ENCODE measurements around the gene NDUFS6. TPM values are rescaled to one million over a fixed set of nuclear protein-coding genes. Genes with fewer than 3 reads are reported as not detected.
"Not testable (repeated sequence)": the region's sequence is repeated elsewhere in the genome, so short reads cannot be mapped to it uniquely, and the experiment has no call there.

NDUFS6 gene
- total RNA-seq, 1 donor from 2014 or later, result 22.5 TPM

DNA sequence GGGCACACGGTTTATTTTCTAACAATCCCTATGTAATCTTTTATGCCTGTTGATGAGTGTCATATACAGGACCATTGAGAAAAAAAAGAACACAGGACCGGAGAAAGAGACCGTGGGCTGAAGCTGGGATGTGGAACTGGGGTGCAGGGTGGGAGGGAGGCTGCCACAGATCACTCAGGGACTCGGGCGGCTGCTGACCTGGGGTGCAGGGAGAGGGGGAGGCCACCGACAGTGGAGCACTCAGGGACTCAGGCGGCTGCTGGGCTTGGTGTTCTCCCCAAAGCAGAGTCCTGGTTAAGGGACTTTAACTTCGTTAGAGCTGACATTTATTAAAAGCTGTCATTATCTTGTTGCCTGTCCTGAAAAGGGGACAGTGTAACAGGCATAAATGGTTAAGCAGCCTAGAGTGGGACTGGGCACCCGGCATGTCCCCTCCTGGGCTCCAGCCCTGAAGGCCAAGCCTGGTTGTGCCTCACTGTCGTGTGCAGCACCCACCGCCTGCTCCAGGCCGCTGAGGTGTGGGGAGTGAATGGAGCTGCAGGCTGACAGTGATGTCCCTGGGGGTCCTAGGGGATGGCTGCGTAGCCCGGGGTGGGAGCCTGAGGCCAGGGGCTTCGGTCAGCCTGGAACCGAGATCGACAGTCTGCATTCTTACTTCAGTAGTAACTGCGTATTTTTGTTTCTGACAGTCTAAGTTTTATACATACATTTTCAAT, 14.0 kb downstream of the NDUFS6 start:
- Mint-ChIP-seq H3K9me3 (no peaks in the 10 kb centered on the region), H3K27me3 (no peaks in the 10 kb centered on the region), H3K4me1 (peaks cover 5% of the 10 kb centered on the region), H3K27ac (no peak overlapping the region), H3K4me3 (no peak overlapping the region), H3K36me3 (ENCODE audit: low read depth) (peaks cover 94% of the 10 kb centered on the region)
- intact Hi-C loops (cut with micrococcal nuclease), result no loop called here
- POLR2A ChIA-PET, result interaction anchor here (0.6 kb wide), 1 partner anchor 10 kb away, joined by 4 read pairs; no protein-coding TSS in a partner anchor
- CTCF ChIA-PET, result no interaction called here
- ATAC-seq (ENCODE audit: low read depth) (no peak), DNase-seq (no peak)
- no peak for TF ChIP-seq CTCF (IDR thresholded peaks at IDR 0.05)

DNA sequence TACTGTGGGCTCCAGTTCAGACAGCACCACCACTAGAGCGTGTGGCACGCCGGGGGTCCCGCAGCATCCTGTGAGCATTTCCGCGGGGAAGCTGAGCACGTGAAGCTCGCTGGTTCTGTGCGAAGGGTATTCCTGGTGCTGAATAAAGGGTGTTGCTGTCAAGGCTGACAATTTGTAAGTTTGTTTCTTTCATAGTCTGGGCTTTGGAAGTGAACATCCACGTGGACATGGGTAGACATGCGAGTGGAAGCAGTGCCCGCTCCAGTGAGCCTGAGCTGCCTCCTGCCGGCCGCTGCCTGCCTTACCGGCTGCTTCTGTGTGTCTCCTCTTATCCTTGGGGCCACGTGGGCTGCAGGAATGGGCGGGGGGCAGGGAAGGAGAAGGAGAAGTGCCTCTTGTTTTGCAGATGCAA, 14.7 kb downstream of the NDUFS6 start:
- no peak overlapping the region for H3K27ac Mint-ChIP-seq
- ATAC-seq (ENCODE audit: low read depth) (no peak), DNase-seq (no peak)
- H3K36me3 Mint-ChIP-seq (ENCODE audit: low read depth), result peaks cover 94% of the 10 kb centered on the region
- ChIA-PET CTCF (no interaction called here), POLR2A (interaction anchor here (0.6 kb wide), 1 partner anchor 11 kb away, joined by 4 read pairs; no protein-coding TSS in a partner anchor)
- intact Hi-C loops (cut with micrococcal nuclease), result no loop called here
- no peak for TF ChIP-seq CTCF (IDR thresholded peaks at IDR 0.05)
- no peaks in the 10 kb centered on the region for H3K27me3 Mint-ChIP-seq
- no peak overlapping the region for H3K4me3 Mint-ChIP-seq
- H3K4me1 Mint-ChIP-seq, result peaks cover 5% of the 10 kb centered on the region
- H3K9me3 Mint-ChIP-seq, result no peaks in the 10 kb centered on the region

DNA sequence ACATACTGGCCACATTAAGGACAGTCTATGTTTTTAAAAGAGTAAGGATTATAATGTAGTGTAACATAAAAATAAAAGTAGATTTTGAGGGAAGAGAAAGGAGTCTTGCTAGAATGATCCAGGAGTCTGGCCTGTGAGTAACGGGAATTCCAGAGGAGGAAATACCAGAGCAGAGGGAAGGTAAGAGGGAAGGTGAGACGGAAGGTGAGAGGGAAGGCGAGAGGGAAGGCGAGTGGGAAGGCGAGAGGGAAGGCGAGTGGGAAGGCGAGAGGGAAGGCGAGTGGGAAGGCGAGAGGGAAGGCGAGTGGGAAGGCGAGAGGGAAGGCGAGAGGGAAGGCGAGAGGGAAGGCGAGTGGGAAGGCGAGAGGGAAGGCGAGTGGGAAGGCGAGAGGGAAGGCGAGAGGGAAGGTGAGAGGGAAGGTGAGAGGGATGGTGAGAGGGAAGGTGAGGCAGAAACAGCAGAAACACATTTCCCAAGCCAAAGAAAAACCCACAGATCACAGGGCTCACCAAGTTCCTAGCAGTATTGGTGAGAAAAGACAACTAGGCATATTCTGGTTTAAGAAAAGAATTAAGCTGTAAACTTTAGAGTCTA, 15.4 kb downstream of the NDUFS6 start:
- H3K27ac Mint-ChIP-seq; DNase-seq; CTCF ChIA-PET; POLR2A ChIA-PET; intact Hi-C loops (cut with micrococcal nuclease); H3K4me3 Mint-ChIP-seq; H3K9me3 Mint-ChIP-seq; ATAC-seq (ENCODE audit: low read depth); H3K27me3 Mint-ChIP-seq; H3K4me1 Mint-ChIP-seq: not testable (repeated sequence)
- H3K36me3 Mint-ChIP-seq (ENCODE audit: low read depth), result peaks cover 94% of the 10 kb centered on the region

- ChIA-PET POLR2A (no interaction called here), CTCF (no interaction called here)
- DNase-seq (no peak), ATAC-seq (ENCODE audit: low read depth) (no peak)
- Mint-ChIP-seq H3K9me3 (no peaks in the 10 kb centered on the region), H3K36me3 (ENCODE audit: low read depth) (peaks cover 93% of the 10 kb centered on the region), H3K27me3 (no peaks in the 10 kb centered on the region), H3K4me3 (no peak overlapping the region), H3K27ac (no peak overlapping the region), H3K4me1 (peaks cover 5% of the 10 kb centered on the region)
- no peak for TF ChIP-seq CTCF (IDR thresholded peaks at IDR 0.05)
- intact Hi-C loops (cut with micrococcal nuclease), result no loop called here
These were observed 16.2 kb downstream of the NDUFS6 start for GRCh38 chr5:1817261-1818043.

DNA sequence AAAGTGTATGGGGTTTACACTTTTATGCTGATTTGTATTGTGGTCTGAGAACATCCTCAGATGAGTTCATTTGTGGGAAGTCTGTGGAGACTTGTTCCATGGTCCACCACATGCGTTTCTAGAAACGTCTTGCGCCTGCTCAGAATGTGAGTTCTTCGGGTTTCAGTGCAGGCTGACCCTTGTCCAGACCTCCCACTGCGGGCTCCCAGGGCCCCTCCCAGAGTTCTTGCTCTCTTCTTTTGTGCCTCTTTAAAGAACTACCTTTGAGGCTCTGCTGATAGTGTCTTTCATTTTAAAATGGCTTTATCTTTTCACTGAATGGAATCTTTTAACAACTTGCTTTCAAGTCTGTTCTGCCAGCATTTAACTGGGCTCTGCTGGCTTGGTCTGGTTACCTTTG, 17.6 kb downstream of the NDUFS6 start:
- no peak for DNase-seq
- Mint-ChIP-seq H3K4me1 (peaks cover 5% of the 10 kb centered on the region), H3K4me3 (no peak overlapping the region), H3K27ac (no peak overlapping the region), H3K9me3 (no peaks in the 10 kb centered on the region), H3K27me3 (no peaks in the 10 kb centered on the region), H3K36me3 (ENCODE audit: low read depth) (peaks cover 90% of the 10 kb centered on the region)
- ChIA-PET CTCF (no interaction called here), POLR2A (no interaction called here)
- ATAC-seq (ENCODE audit: low read depth), result no peak
- no peak for TF ChIP-seq CTCF (IDR thresholded peaks at IDR 0.05)
- intact Hi-C loops (cut with micrococcal nuclease), result no loop called here

Measured in activated B cell treated with CpG ODN at 0.5 μM for 24 hours (primary cell).